K562 (cell line): ENCODE data around the gene REX1BD. TPM values are rescaled to one million over a fixed set of nuclear protein-coding genes. Genes with fewer than 3 reads are reported as not detected.

Experiments
- BHLHE40 ChIP-seq: IDR thresholded peaks from 2 replicates; pipeline ENCODE4 v1.6.1; 2011; ENCODE audit warnings: low read length, improper control_type of control experiment
- CC2D1A ChIP-seq: fragments of 450-650 bp; IDR thresholded peaks from 2 replicates; pipeline ENCODE4 v1.6.1; 2017; ENCODE audit warnings: mild to moderate bottlenecking
- GATAD2B ChIP-seq: fragments of 450-650 bp; IDR thresholded peaks from 2 replicates; pipeline ENCODE4 v1.6.1; 2017; ENCODE audit warnings: mild to moderate bottlenecking, borderline replicate concordance
- HEY1 ChIP-seq: fragments of 250-450 bp; sonication (Bioruptor Pico); IDR thresholded peaks from 2 replicates; pipeline ENCODE4 v1.5.0; 2020; ENCODE audit warnings: mild to moderate bottlenecking, moderate library complexity, borderline replicate concordance
- KAT8 ChIP-seq: fragments of 450-650 bp; IDR thresholded peaks from 2 replicates; pipeline ENCODE4 v1.6.1; 2016; ENCODE audit warnings: low read depth, mild to moderate bottlenecking
- MAFG ChIP-seq: fragments of 450-650 bp; conservative IDR thresholded peaks from 2 replicates; pipeline ENCODE4 v1.6.1; 2016; ENCODE audit warnings: missing genetic modification characterization, missing compliant biosample characterization
- MBD2 ChIP-seq: sonication (generic); IDR thresholded peaks from 2 replicates; pipeline ENCODE4 v1.6.1; 2016; ENCODE audit warnings: low read depth, borderline replicate concordance
- NFE2 ChIP-seq: IDR thresholded peaks from 2 replicates; pipeline ENCODE4 v1.6.1; 2014; ENCODE audit warnings: antibody characterized with exemption, low read depth
- RHOXF2B ChIP-seq: fragments of 250-450 bp; sonication (Bioruptor Pico); conservative IDR thresholded peaks from 2 replicates; pipeline ENCODE4 v1.5.1; 2021
- TEAD2 ChIP-seq: fragments of 450-650 bp; IDR thresholded peaks from 2 replicates; pipeline ENCODE4 v1.6.1; 2016; ENCODE audit warnings: missing genetic modification characterization, control low read depth, missing compliant biosample characterization
- ZC3H4 ChIP-seq: sonication (generic); formaldehyde crosslinking; IDR thresholded peaks from 2 replicates; pipeline ENCODE4 v1.9.0; 2021; ENCODE audit warnings: missing genetic modification reagents, borderline replicate concordance
- ZKSCAN8 ChIP-seq: fragments of 200-800 bp; sonication (Bioruptor generic); IDR thresholded peaks from 2 replicates; pipeline ENCODE4 v1.6.1; 2016; ENCODE audit warnings: missing genetic modification characterization, missing compliant biosample characterization
- ZNF274 ChIP-seq: IDR thresholded peaks from 2 replicates; pipeline ENCODE4 v1.6.1; 2011; ENCODE audit warnings: low read depth, mild to moderate bottlenecking, low read length, moderate library complexity, borderline replicate concordance
- ZNF41 ChIP-seq: fragments of 250-450 bp; sonication (Bioruptor Pico); conservative IDR thresholded peaks from 2 replicates; pipeline ENCODE4 v1.4.0; 2020; ENCODE audit warnings: mild to moderate bottlenecking
- ZNF583 ChIP-seq: fragments of 250-450 bp; sonication (Bioruptor Pico); IDR thresholded peaks from 2 replicates; pipeline ENCODE4 v1.4.0; 2020
- polyA plus RNA-seq, 8 experiments: library from polyadenylated mRNA; depleted of rRNA in 4 of 8; stranded (reverse) in 5 of 8; unstranded in 3 of 8; fragments of >200 nt; fragmentation: Nextera tagmentation in 2 of 8; fragmentation: Illumina TruSeq in 1 of 8; extraction: Ambion mirVana in 2 of 8; extraction: Trizol in 1 of 8; gene quantifications; 2 replicates each; pipeline versions ENCODE4 v1.2.1 to v1.2.3, GENCODE V29; 2011 to 2014; ENCODE audit warnings: inconsistent platforms in 1 of 8, missing spikeins in 1 of 8
- total RNA-seq, 7 experiments: library from RNA; depleted of rRNA in 6 of 7; stranded (reverse); fragments of >200 nt in 6 of 7; fragmentation: Illumina TruSeq in 2 of 7; extraction: Trizol in 2 of 7; gene quantifications; 2 replicates each; pipeline versions ENCODE4 v1.2.1 to v1.2.3, GENCODE V29; 2011 to 2021; ENCODE audit warnings: low replicate concordance in 1 of 7
- TF ChIP-seq, protein P1 (sequence below): fragments of 250-450 bp; sonication (Bioruptor Pico); IDR thresholded peaks from 2 replicates; pipeline ENCODE4 v1.8.0; 2021; ENCODE audit warnings: moderate library complexity, mild to moderate bottlenecking, inconsistent platforms
- TF ChIP-seq, protein P2 (sequence below): fragments of 250-450 bp; sonication (Bioruptor Pico); IDR thresholded peaks from 2 replicates; pipeline ENCODE4 v1.8.0; 2021; ENCODE audit warnings: borderline replicate concordance, mild to moderate bottlenecking, moderate library complexity; ENCODE audit not compliant: poor library complexity, severe bottlenecking
- TF ChIP-seq, protein P3 (sequence below): fragments of 200-400 bp; formaldehyde crosslinking; IDR thresholded peaks from 2 replicates; pipeline ENCODE4 v1.6.1; 2017; ENCODE audit warnings: mild to moderate bottlenecking, low read depth, low read length, moderate library complexity
- TF ChIP-seq, protein P4 (sequence below): sonication (generic); formaldehyde crosslinking; IDR thresholded peaks from 2 replicates; pipeline ENCODE4 v1.9.0; 2022; ENCODE audit warnings: mild to moderate bottlenecking, missing genetic modification reagents
- TF ChIP-seq, protein P5 (sequence below), 2 experiments: fragments of 450-650 bp in 1 of 2; IDR thresholded peaks; 2 replicates each; pipeline ENCODE4 v1.6.1; 2011 to 2017; ENCODE audit warnings: low read depth in 2 of 2, antibody characterized with exemption in 1 of 2, borderline replicate concordance in 1 of 2, low read length in 1 of 2, mild to moderate bottlenecking in 1 of 2, mixed read lengths in 1 of 2; ENCODE audit not compliant: control insufficient read depth in 1 of 2

The REX1BD gene
- total and polyA plus RNA-seq, 9 of the 15 experiments (the other 6 are each of a cell fraction or from before 2014, with no cell fraction given), result 1.9 to 136 (median 13.8) TPM

DNA sequence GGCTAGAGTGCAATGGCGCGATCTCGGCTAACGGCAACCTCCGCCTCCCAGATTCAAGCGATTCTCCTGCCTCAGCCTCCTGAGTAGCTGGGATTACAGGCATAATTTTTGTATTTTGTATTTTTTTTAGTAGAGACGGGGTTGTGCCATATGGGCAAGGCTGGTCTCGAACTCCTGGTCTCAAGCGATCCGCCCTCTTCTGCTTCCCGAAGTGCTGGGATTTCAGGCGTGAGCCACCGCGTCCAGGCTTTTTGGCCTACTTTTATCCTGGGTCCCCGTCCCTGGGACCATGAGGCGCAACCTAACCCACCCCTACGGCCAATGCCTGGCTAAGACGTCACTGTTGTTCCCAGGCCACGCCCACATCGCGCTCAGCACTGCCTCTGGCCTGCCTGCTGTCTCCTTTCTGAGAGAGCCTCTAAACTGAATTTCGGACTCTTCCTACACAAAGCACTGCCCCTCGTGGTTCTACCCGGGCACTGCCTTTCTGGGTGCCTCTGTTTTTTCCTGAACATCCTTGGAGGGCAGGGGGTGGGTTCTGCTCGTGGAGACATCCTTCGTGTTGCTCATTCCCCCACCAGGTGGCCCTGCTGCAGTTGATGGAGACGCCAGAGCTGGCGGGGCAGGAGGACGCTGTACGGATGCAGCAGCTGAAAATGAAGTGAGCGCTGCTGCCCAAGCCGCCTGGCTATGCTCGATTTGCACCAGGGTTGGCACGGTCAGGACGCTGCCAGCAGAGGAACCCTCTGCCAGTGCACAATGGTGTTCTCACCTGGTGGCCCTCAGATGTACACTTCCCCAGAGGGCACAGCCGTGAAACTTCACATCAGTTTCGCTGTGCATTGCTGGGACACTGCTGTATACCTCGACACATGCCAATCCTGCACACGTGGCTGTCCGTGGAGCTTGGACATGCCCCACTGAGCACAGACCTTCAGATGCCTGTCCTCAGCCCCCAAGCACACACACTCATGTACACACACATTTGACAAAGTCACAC, 2.0 kb downstream of the REX1BD start (continued):
- TF ChIP-seq, protein P1, sequence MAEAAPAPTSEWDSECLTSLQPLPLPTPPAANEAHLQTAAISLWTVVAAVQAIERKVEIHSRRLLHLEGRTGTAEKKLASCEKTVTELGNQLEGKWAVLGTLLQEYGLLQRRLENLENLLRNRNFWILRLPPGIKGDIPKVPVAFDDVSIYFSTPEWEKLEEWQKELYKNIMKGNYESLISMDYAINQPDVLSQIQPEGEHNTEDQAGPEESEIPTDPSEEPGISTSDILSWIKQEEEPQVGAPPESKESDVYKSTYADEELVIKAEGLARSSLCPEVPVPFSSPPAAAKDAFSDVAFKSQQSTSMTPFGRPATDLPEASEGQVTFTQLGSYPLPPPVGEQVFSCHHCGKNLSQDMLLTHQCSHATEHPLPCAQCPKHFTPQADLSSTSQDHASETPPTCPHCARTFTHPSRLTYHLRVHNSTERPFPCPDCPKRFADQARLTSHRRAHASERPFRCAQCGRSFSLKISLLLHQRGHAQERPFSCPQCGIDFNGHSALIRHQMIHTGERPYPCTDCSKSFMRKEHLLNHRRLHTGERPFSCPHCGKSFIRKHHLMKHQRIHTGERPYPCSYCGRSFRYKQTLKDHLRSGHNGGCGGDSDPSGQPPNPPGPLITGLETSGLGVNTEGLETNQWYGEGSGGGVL (CRISPR knock-in tag), result no peak
- TF ChIP-seq KAT8 (no peak), NFE2 (no peak), BHLHE40 (no peak), ZNF274 (no peak), HEY1 (CRISPR knock-in tag) (no peak), ZNF41 (CRISPR knock-in tag) (no peak), MBD2 (peak; percentile 49; the same call in 1 of the 2 replicates), ZKSCAN8 (CRISPR knock-in tag) (no peak), CC2D1A (no peak), ZNF583 (no peak), TEAD2 (no peak), RHOXF2B (CRISPR knock-in tag) (no peak), ZC3H4 (no peak), MAFG (no peak), GATAD2B (no peak)
- TF ChIP-seq, protein P2, sequence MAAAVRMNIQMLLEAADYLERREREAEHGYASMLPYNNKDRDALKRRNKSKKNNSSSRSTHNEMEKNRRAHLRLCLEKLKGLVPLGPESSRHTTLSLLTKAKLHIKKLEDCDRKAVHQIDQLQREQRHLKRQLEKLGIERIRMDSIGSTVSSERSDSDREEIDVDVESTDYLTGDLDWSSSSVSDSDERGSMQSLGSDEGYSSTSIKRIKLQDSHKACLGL (CRISPR knock-in tag), result no peak
- TF ChIP-seq, protein P3, sequence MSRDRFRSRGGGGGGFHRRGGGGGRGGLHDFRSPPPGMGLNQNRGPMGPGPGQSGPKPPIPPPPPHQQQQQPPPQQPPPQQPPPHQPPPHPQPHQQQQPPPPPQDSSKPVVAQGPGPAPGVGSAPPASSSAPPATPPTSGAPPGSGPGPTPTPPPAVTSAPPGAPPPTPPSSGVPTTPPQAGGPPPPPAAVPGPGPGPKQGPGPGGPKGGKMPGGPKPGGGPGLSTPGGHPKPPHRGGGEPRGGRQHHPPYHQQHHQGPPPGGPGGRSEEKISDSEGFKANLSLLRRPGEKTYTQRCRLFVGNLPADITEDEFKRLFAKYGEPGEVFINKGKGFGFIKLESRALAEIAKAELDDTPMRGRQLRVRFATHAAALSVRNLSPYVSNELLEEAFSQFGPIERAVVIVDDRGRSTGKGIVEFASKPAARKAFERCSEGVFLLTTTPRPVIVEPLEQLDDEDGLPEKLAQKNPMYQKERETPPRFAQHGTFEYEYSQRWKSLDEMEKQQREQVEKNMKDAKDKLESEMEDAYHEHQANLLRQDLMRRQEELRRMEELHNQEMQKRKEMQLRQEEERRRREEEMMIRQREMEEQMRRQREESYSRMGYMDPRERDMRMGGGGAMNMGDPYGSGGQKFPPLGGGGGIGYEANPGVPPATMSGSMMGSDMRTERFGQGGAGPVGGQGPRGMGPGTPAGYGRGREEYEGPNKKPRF, result no peak
- TF ChIP-seq, protein P4, sequence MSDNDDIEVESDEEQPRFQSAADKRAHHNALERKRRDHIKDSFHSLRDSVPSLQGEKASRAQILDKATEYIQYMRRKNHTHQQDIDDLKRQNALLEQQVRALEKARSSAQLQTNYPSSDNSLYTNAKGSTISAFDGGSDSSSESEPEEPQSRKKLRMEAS (CRISPR knock-in tag), result peak; percentile 62
- TF ChIP-seq, protein P5, sequence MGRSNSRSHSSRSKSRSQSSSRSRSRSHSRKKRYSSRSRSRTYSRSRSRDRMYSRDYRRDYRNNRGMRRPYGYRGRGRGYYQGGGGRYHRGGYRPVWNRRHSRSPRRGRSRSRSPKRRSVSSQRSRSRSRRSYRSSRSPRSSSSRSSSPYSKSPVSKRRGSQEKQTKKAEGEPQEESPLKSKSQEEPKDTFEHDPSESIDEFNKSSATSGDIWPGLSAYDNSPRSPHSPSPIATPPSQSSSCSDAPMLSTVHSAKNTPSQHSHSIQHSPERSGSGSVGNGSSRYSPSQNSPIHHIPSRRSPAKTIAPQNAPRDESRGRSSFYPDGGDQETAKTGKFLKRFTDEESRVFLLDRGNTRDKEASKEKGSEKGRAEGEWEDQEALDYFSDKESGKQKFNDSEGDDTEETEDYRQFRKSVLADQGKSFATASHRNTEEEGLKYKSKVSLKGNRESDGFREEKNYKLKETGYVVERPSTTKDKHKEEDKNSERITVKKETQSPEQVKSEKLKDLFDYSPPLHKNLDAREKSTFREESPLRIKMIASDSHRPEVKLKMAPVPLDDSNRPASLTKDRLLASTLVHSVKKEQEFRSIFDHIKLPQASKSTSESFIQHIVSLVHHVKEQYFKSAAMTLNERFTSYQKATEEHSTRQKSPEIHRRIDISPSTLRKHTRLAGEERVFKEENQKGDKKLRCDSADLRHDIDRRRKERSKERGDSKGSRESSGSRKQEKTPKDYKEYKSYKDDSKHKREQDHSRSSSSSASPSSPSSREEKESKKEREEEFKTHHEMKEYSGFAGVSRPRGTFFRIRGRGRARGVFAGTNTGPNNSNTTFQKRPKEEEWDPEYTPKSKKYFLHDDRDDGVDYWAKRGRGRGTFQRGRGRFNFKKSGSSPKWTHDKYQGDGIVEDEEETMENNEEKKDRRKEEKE (IDR thresholded peaks at IDR 0.05; ENCODE audit: borderline replicate concordance in 1 of 2, control insufficient read depth in 1 of 2, low read depth in 2 of 2, low read length in 1 of 2), result no peak
